Ovary (tissue), 3 donors: ENCODE data around the gene ILKAP.

Source experiments
- CTCF ChIP-seq, 3 donors: fragments of 450-650 bp in 2 of 3; fragments of 200-600 bp in 1 of 3; IDR thresholded peaks; one replicate each; pipeline versions ENCODE4 v1.5.1 to v1.8.0; 2016 to 2022; ENCODE audit warnings: antibody characterized with exemption in 3 of 3, mild to moderate bottlenecking in 1 of 3
- POLR2A ChIP-seq: fragments of 450-650 bp; IDR thresholded peaks from one replicate; pipeline ENCODE4 v1.6.1; 2017; ENCODE audit warnings: antibody characterized with exemption, mild to moderate bottlenecking, moderate library complexity
- donor health status: DM: no; HTN: no; CAD: no.

DNA sequence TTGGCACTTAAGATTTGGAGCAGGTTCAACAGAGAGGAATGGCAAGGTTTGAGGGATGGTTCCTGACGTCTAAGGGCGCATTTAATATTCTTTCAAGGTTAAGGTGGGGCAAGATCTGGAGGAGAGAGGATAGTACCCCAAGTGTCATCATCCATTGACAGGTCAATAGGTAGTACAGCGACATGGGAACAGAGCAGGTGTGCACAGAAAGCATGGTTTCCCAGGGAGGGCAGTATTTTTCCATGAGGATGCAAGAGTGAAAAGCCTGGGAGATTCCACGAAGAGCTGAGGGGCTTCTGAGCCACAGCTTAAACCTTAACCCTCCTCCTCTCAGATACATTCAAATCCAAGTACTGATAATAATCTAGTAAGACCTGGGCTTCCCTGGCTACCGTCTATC, 27.2 kb upstream of the ILKAP start:
- TF ChIP-seq CTCF (IDR thresholded peaks at IDR 0.05) (no peak), POLR2A (no peak)
